GM18868 (cell line): Measurements from ENCODE around the gene TRIB2.
"Not testable (repeated sequence)": the region's sequence is repeated elsewhere in the genome, so short reads cannot be mapped to it uniquely, and the experiment has no call there.

Source experiments
- ATAC-seq: cut with Tn5 transposase; IDR thresholded peaks from one replicate; pipeline ENCODE4 v1.9.1; 2021; ENCODE audit warnings: mild to moderate bottlenecking, moderate library complexity; ENCODE audit not compliant: unreplicated experiment

Gene TRIB2

GRCh38 chr2:12716282-12717190 is at the start of gene TRIB2:
Gene TRIB2, plus strand, starts transcription at chr2:12716936. Its CDS starts 1,372 bp downstream, at chr2:12718308.
- peak; percentile 82 for ATAC-seq

GRCh38 chr2:12669036-12669435 is 47.7 kb upstream of the TRIB2 start:
- no peak for ATAC-seq

GRCh38 chr2:12672711-12673315 is 43.9 kb upstream of the TRIB2 start:
- ATAC-seq = no peak

GRCh38 chr2:12674644-12675328 is 42.0 kb upstream of the TRIB2 start:
- ATAC-seq = no peak

GRCh38 chr2:12675352-12675795 is 41.4 kb upstream of the TRIB2 start:
- ATAC-seq = no peak

GRCh38 chr2:12675801-12676200 is 40.9 kb upstream of the TRIB2 start:
- no peak for ATAC-seq

- no peak for ATAC-seq
Measured at GRCh38 chr2:12676771-12677170, 40.0 kb upstream of the TRIB2 start.

GRCh38 chr2:12678186-12678585 is 38.5 kb upstream of the TRIB2 start:
- no peak for ATAC-seq

- ATAC-seq = no peak
Measured at GRCh38 chr2:12679550-12680072, 37.1 kb upstream of the TRIB2 start.

GRCh38 chr2:12680115-12680514 is 36.6 kb upstream of the TRIB2 start:
- ATAC-seq = not testable (repeated sequence)

- ATAC-seq = no peak
Measured at GRCh38 chr2:12682017-12682416, 34.7 kb upstream of the TRIB2 start.

GRCh38 chr2:12683457-12684100 is 33.2 kb upstream of the TRIB2 start:
- no peak for ATAC-seq

- no peak for ATAC-seq
Measured at GRCh38 chr2:12684471-12684936, 32.2 kb upstream of the TRIB2 start.

- no peak for ATAC-seq
Measured at GRCh38 chr2:12685145-12685544, 31.6 kb upstream of the TRIB2 start.

- no peak for ATAC-seq
Measured at GRCh38 chr2:12685956-12686355, 30.8 kb upstream of the TRIB2 start.

GRCh38 chr2:12686708-12687283 is 29.9 kb upstream of the TRIB2 start:
- no peak for ATAC-seq

GRCh38 chr2:12688091-12688490 is 28.6 kb upstream of the TRIB2 start:
- no peak for ATAC-seq

GRCh38 chr2:12688893-12689292 is 27.8 kb upstream of the TRIB2 start:
- no peak for ATAC-seq

- ATAC-seq = no peak
Measured at GRCh38 chr2:12693509-12693908, 23.2 kb upstream of the TRIB2 start.

GRCh38 chr2:12694990-12695774 is 21.6 kb upstream of the TRIB2 start:
- ATAC-seq = peak; percentile 77
